A549 (cell line): ENCODE data around the gene TSGA10. TPM values are rescaled to one million over a fixed set of nuclear protein-coding genes. Genes with fewer than 3 reads are reported as not detected.
"Not testable (repeated sequence)": the region's sequence is repeated elsewhere in the genome, so short reads cannot be mapped to it uniquely, and the experiment has no call there.

Source experiments
- ATAC-seq, 2 experiments: fragments of 200-7000 bp in 1 of 2; fragments of >200 bp in 1 of 2; cut with Nextera tagmentation in 1 of 2; cut with Tn5 transposase in 1 of 2; 3 replicates each; pipeline versions ENCODE4 v1.8.0 to v1.9.1; 2018 to 2020; ENCODE audit warnings: mild to moderate bottlenecking in 1 of 2, moderate library complexity in 1 of 2
- CTCF ChIA-PET: fragments of 300-600 bp; sonication (Branson Sonifier 250); formaldehyde crosslinking; extraction: SDS; loops from one replicate; lab custom pipeline; 2021; ENCODE audit warnings: antibody characterized with exemption, inconsistent platforms; lab: Yijun Ruan, JAX
- POLR2A ChIA-PET: fragments of 350-600 bp; formaldehyde crosslinking; extraction: SDS; loops from one replicate; lab custom pipeline; 2021; ENCODE audit warnings: antibody characterized with exemption, inconsistent platforms; lab: Yijun Ruan, JAX
- DNase-seq, 2 experiments: peaks; one replicate each; pipeline versions ENCODE4 v3.0.0 to v3.0.0-alpha.2; 2011 to 2016; ENCODE audit warnings: low read depth in 1 of 2, low spot score in 1 of 2
- FAIRE-seq: peaks from 2 replicates; lab custom pipeline; 2011; peaks lifted over from hg19 to GRCh38; lab: Jason Lieb, UNC
- H3K27ac ChIP-seq, 2 experiments: fragments of >200 bp; sonication (Bioruptor Twin); formaldehyde crosslinking; 3 replicates each; pipeline ENCODE4 v1.5.1; 2016 to 2017
- H3K4me1 ChIP-seq: fragments of >200 bp; sonication (Bioruptor Twin); formaldehyde crosslinking; 3 replicates; pipeline ENCODE4 v1.6.1; 2016
- H3K4me2 ChIP-seq: fragments of >200 bp; sonication (Bioruptor Twin); formaldehyde crosslinking; 3 replicates; pipeline ENCODE4 v1.6.1; 2016
- H3K4me3 ChIP-seq: fragments of >200 bp; sonication (Bioruptor Twin); formaldehyde crosslinking; 3 replicates; pipeline ENCODE4 v1.5.1; 2016
- H3K9me3 ChIP-seq: fragments of >200 bp; sonication (Bioruptor Twin); formaldehyde crosslinking; 3 replicates; pipeline ENCODE4 v1.6.1; 2016
- ATOH8 ChIP-seq: fragments of 250-450 bp; sonication (Bioruptor Pico); IDR thresholded peaks from 2 replicates; pipeline ENCODE4 v1.5.0; 2020; ENCODE audit warnings: low read depth, mild to moderate bottlenecking, moderate library complexity
- BHLHE40 ChIP-seq: IDR thresholded peaks from 2 replicates; pipeline ENCODE4 v1.6.1; 2012; ENCODE audit warnings: low read depth, low read length, inconsistent platforms
- CHD2 ChIP-seq: fragments of 150-350 bp; IDR thresholded peaks from 2 replicates; pipeline ENCODE4 v1.6.1; 2014; ENCODE audit warnings: low read length; ENCODE audit not compliant: partially characterized antibody
- EP300 ChIP-seq, 2 experiments: fragments of >200 bp; sonication (Bioruptor Twin); formaldehyde crosslinking; IDR thresholded peaks; 2 replicates in 1 of 2; 3 replicates in 1 of 2; pipeline ENCODE4 v1.6.1; 2016 to 2017
- FOSL2 ChIP-seq, 2 experiments: fragments of 450-650 bp in 1 of 2; fragments of >200 bp in 1 of 2; sonication (Bioruptor Twin) in 1 of 2; formaldehyde crosslinking; IDR thresholded peaks; 2 replicates each; pipeline versions ENCODE4 v1.5.0 to v1.6.1; 2016 to 2020; ENCODE audit warnings: mild to moderate bottlenecking in 1 of 2, moderate library complexity in 1 of 2
- HDAC2 ChIP-seq: fragments of 200-600 bp; sonication (generic); IDR thresholded peaks from 2 replicates; pipeline ENCODE4 v1.6.1; 2016
- HOXA7 ChIP-seq: fragments of 250-450 bp; sonication (Bioruptor Pico); IDR thresholded peaks from 2 replicates; pipeline ENCODE4 v1.5.0; 2020; ENCODE audit warnings: mild to moderate bottlenecking, moderate library complexity
- KDM1A ChIP-seq: fragments of 200-600 bp; sonication (generic); IDR thresholded peaks from 2 replicates; pipeline ENCODE4 v1.6.1; 2016; ENCODE audit warnings: low read depth, mild to moderate bottlenecking
- NR3C1 ChIP-seq: fragments of >200 bp; sonication (Bioruptor Twin); formaldehyde crosslinking; IDR thresholded peaks from 3 replicates; pipeline ENCODE4 v1.6.1; 2017
- POLR2AphosphoS2 ChIP-seq: conservative IDR thresholded peaks from 2 replicates; pipeline ENCODE4 v1.6.1; 2012; ENCODE audit warnings: low read length, improper control_type of control experiment, inconsistent platforms
- RCOR1 ChIP-seq: fragments of 150-350 bp; IDR thresholded peaks from 2 replicates; pipeline ENCODE4 v1.6.1; 2014; ENCODE audit warnings: antibody characterized with exemption, low read length, low read depth
- RNF2 ChIP-seq: fragments of 200-600 bp; sonication (generic); IDR thresholded peaks from 2 replicates; pipeline ENCODE4 v1.6.1; 2016; ENCODE audit warnings: low read depth, mild to moderate bottlenecking, antibody characterized with exemption, moderate library complexity, borderline replicate concordance
- SMC3 ChIP-seq: fragments of >200 bp; sonication (Bioruptor Twin); formaldehyde crosslinking; IDR thresholded peaks from 3 replicates; pipeline ENCODE4 v1.6.1; 2018; ENCODE audit warnings: inconsistent platforms
- SREBF2 ChIP-seq: fragments of 450-650 bp; IDR thresholded peaks from 2 replicates; pipeline ENCODE4 v1.6.1; 2014; ENCODE audit warnings: mild to moderate bottlenecking, moderate library complexity
- TFCP2L1 ChIP-seq: fragments of 250-450 bp; sonication (Bioruptor Pico); IDR thresholded peaks from 2 replicates; pipeline ENCODE4 v1.5.0; 2021; ENCODE audit warnings: mild to moderate bottlenecking
- WGBS: methylation state at CpG from one replicate; pipeline ENCODE4 v1.1.6; 2017; ENCODE audit errors: missing lambda C conversion rate; 5-methylcytosine and 5-hydroxymethylcytosine counted together
- polyA plus RNA-seq, 4 experiments: library from polyadenylated mRNA; depleted of rRNA in 3 of 4; stranded (reverse); fragments of >200 nt; fragmentation: RNase III in 1 of 4; extraction: RNeasy Plus Mini Kit Qiagen cat#74134 plus additional on column Dnase treatment in 1 of 4; gene quantifications; 2 replicates in 3 of 4; 3 replicates in 1 of 4; pipeline ENCODE4 v1.2.3, GENCODE V29; 2011 to 2017
- TF ChIP-seq, protein P1 (sequence below): IDR thresholded peaks from 2 replicates; pipeline ENCODE4 v1.6.1; 2012
- TF ChIP-seq, protein P2 (sequence below): fragments of >200 bp; sonication (Bioruptor Twin); formaldehyde crosslinking; IDR thresholded peaks from 3 replicates; pipeline ENCODE4 v1.6.1; 2016
- TF ChIP-seq, protein P3 (sequence below): fragments of 150-350 bp; IDR thresholded peaks from 2 replicates; pipeline ENCODE4 v1.6.1; 2014; ENCODE audit warnings: low read depth, mild to moderate bottlenecking, low read length
- TF ChIP-seq, protein P4 (sequence below): IDR thresholded peaks from 2 replicates; pipeline ENCODE4 v1.6.1; 2012; ENCODE audit warnings: low read depth, borderline replicate concordance

The TSGA10 gene
- polyA plus RNA-seq, 2 of the 4 experiments (the other 2 are of a cell fraction), result 4.2 to 4.3 TPM

DNA sequence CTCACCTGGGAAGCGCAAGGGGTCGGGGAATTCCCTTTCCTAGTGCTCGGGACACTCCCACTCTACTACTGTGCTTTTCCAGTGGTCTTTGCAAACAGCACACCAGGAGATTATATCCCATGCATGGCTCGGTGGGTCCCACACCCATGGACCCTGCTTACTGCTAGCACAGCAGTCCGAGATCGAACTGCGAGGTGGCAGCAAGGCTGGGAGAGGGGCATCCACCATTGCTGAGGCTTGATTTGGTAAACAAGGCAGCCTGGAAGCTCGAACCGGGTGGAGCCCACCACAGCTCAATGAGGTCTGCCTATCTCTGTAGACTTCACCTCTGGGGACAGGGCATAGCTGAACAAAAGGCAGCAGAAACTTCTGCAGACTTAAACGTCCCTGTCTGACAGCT, 154.0 kb downstream of the TSGA10 start:
- CTCF ChIA-PET, result interaction anchor here (0.7 kb wide), 1 partner anchor 41 kb away, joined by 3 read pairs; no protein-coding TSS in a partner anchor
- WGBS, result 38% methylated on average over 10 of the region's 10 CpGs

GRCh38 chr2:98988695-98989094, 166.0 kb downstream of the TSGA10 start:
- H3K4me3 ChIP-seq, H3K27ac ChIP-seq, H3K9me3 ChIP-seq, H3K4me2 ChIP-seq, ATAC-seq, FAIRE-seq, POLR2A ChIA-PET, DNase-seq, H3K4me1 ChIP-seq, CTCF ChIA-PET: not testable (repeated sequence)
- WGBS, result 11% methylated on average over 2 of the region's 28 CpGs

More for the DNA sequence above, 154.0 kb downstream of the TSGA10 start:
- no peaks in the 10 kb centered on the region for H3K9me3 ChIP-seq
- no peak overlapping the region for H3K27ac ChIP-seq
- H3K4me3 ChIP-seq, result no peak overlapping the region
- ATAC-seq, result no peak
- POLR2A ChIA-PET, result no interaction called here
- DNase-seq, result no peak
- H3K4me1 ChIP-seq, result no peaks in the 10 kb centered on the region
- TF ChIP-seq, protein P1, sequence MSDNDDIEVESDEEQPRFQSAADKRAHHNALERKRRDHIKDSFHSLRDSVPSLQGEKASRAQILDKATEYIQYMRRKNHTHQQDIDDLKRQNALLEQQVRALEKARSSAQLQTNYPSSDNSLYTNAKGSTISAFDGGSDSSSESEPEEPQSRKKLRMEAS, result no peak
- TF ChIP-seq TFCP2L1 (no peak), ATOH8 (no peak), RNF2 (no peak), NR3C1 (no peak), HDAC2 (no peak), EP300 (IDR thresholded peaks at IDR 0.05) (no peak), RCOR1 (no peak), HOXA7 (no peak), SMC3 (no peak), CHD2 (no peak), BHLHE40 (no peak), KDM1A (no peak)
- TF ChIP-seq, protein P2, sequence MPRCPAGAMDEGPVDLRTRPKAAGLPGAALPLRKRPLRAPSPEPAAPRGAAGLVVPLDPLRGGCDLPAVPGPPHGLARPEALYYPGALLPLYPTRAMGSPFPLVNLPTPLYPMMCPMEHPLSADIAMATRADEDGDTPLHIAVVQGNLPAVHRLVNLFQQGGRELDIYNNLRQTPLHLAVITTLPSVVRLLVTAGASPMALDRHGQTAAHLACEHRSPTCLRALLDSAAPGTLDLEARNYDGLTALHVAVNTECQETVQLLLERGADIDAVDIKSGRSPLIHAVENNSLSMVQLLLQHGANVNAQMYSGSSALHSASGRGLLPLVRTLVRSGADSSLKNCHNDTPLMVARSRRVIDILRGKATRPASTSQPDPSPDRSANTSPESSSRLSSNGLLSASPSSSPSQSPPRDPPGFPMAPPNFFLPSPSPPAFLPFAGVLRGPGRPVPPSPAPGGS, result no peak
- TF ChIP-seq, protein P3, sequence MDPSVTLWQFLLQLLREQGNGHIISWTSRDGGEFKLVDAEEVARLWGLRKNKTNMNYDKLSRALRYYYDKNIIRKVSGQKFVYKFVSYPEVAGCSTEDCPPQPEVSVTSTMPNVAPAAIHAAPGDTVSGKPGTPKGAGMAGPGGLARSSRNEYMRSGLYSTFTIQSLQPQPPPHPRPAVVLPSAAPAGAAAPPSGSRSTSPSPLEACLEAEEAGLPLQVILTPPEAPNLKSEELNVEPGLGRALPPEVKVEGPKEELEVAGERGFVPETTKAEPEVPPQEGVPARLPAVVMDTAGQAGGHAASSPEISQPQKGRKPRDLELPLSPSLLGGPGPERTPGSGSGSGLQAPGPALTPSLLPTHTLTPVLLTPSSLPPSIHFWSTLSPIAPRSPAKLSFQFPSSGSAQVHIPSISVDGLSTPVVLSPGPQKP, result no peak
- TF ChIP-seq, protein P4, sequence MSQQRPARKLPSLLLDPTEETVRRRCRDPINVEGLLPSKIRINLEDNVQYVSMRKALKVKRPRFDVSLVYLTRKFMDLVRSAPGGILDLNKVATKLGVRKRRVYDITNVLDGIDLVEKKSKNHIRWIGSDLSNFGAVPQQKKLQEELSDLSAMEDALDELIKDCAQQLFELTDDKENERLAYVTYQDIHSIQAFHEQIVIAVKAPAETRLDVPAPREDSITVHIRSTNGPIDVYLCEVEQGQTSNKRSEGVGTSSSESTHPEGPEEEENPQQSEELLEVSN, result no peak
- TF ChIP-seq, all 56 proteins: peak for 0
- FAIRE-seq, result no peak
- H3K4me2 ChIP-seq, result no peak overlapping the region

DNA sequence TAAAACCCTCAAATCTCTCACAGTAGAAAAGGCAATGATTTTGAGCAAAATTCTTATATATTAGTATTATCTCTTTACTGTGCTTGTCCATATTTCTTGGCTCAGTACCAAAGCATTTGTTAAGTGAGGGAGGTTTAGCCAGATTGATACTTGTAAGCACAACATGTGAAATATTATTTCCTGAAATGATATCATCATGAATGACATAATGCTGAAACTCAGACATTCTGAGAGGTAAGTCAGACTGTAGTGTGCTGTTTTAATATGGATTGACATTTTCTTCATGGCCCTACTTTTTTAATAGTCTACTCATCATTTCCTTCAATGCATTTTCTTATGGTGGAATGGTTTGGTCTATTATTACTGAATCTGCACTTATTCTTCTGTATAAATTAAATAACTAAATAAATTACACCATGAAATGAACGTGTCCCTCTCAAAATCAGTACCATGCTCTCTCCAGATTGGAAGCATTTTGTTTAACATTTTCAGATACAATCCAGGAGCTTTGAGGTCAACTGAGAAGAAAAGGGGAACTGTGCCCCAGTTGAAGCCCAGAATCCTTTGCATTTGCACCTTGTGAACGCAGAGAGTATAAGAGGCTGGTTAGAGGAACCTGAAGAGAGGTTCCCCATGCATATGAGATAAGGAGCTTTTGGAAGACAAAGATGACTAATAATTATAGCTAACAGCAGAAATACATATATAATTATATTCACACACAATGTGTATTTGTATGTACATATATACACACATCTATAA, 168.7 kb downstream of the TSGA10 start:
- DNase-seq (no peak), FAIRE-seq (no peak), ATAC-seq (no peak)
- ChIA-PET POLR2A (no interaction called here), CTCF (no interaction called here)
- no peaks in the 10 kb centered on the region for H3K4me1 ChIP-seq
- H3K4me3 ChIP-seq, result no peak overlapping the region
- H3K9me3 ChIP-seq, result no peaks in the 10 kb centered on the region
- no peak for TF ChIP-seq FOSL2 (IDR thresholded peaks at IDR 0.05)
- TF ChIP-seq FOSL2 (CRISPR knock-in tag; IDR thresholded peaks at IDR 0.05), result no peak
- TF ChIP-seq POLR2AphosphoS2, result no peak
- TF ChIP-seq SREBF2, result no peak
- TF ChIP-seq HOXA7, result no peak
- TF ChIP-seq, protein P1, result no peak
- TF ChIP-seq KDM1A, result no peak
- no peak overlapping the region for H3K27ac ChIP-seq
- WGBS, result 1% methylated on average over 2 of the region's 2 CpGs
- no peak overlapping the region for H3K4me2 ChIP-seq
